Panc1 (cell line): ENCODE results near the gene ENOX1. TPM values are rescaled to one million over a fixed set of nuclear protein-coding genes. Genes with fewer than 3 reads are reported as not detected.

Source experiments
- ATAC-seq: fragments of 200-7000 bp; cut with Tn5 transposase; 2 replicates; pipeline ENCODE4 v1.9.1; 2020; ENCODE audit warnings: mild to moderate bottlenecking, moderate library complexity
- BruUV-seq: library from RNA; stranded (reverse); fragments of 400-500 nt; replicated peaks from 2 replicates; lab custom pipeline; 2021; lab: Mats Ljungman, UMichigan
- CTCF ChIA-PET: fragments of 300-600 bp; sonication (Branson Sonifier 250); formaldehyde crosslinking; loops from one replicate; lab custom pipeline; 2022; ENCODE audit warnings: antibody characterized with exemption; lab: Charles Lee
- POLR2A ChIA-PET: fragments of 300-600 bp; sonication (Branson Sonifier 250); formaldehyde crosslinking; loops from one replicate; lab custom pipeline; 2022; ENCODE audit warnings: antibody characterized with exemption; lab: Charles Lee
- DNase-seq: peaks from one replicate; pipeline ENCODE4 v3.0.0-alpha.2; 2010; ENCODE audit warnings: low read depth, low spot score
- H3K27ac ChIP-seq: 2 replicates; pipeline ENCODE4 v1.5.1; 2011; ENCODE audit warnings: mild to moderate bottlenecking, low read length, inconsistent platforms
- H3K27me3 ChIP-seq: fragments of 200-500 bp; sonication (Bioruptor generic); 2 replicates; pipeline ENCODE4 v1.6.0; 2014; ENCODE audit warnings: low read length, inconsistent platforms; ENCODE audit not compliant: control insufficient read depth, insufficient read depth
- H3K36me3 ChIP-seq: fragments of 200-500 bp; sonication (Bioruptor generic); 2 replicates; pipeline ENCODE4 v1.5.1; 2014; ENCODE audit warnings: inconsistent platforms, mild to moderate bottlenecking, low read length, moderate library complexity; ENCODE audit not compliant: control insufficient read depth, insufficient read depth
- H3K4me1 ChIP-seq: 2 replicates; pipeline ENCODE4 v1.5.1; 2011; ENCODE audit warnings: inconsistent platforms, mild to moderate bottlenecking, low read length, moderate library complexity; ENCODE audit not compliant: control insufficient read depth, insufficient read depth
- H3K4me3 ChIP-seq, 2 experiments: 2 replicates each; pipeline ENCODE4 v1.5.1; 2011 to 2012; ENCODE audit warnings: low read depth in 2 of 2, low read length in 2 of 2, mild to moderate bottlenecking in 2 of 2, inconsistent platforms in 1 of 2, moderate library complexity in 1 of 2
- H3K9me3 ChIP-seq: fragments of 200-500 bp; sonication (Bioruptor generic); 2 replicates; pipeline ENCODE4 v1.5.1; 2014; ENCODE audit warnings: low read depth, mild to moderate bottlenecking, inconsistent platforms, low read length, moderate library complexity; ENCODE audit not compliant: control insufficient read depth, insufficient read depth
- POLR2AphosphoS5 ChIP-seq: IDR thresholded peaks from 2 replicates; pipeline ENCODE4 v1.6.1; 2012; ENCODE audit warnings: mild to moderate bottlenecking, low read depth, low read length, moderate library complexity
- REST ChIP-seq, 2 experiments: IDR thresholded peaks; 2 replicates each; pipeline ENCODE4 v1.6.1; 2011 to 2012; ENCODE audit warnings: low read depth in 2 of 2, control low read depth in 1 of 2, low read length in 1 of 2, mild to moderate bottlenecking in 1 of 2, moderate library complexity in 1 of 2; ENCODE audit not compliant: insufficient read depth in 1 of 2
- SIN3A ChIP-seq: IDR thresholded peaks from 2 replicates; pipeline ENCODE4 v1.6.1; 2012; ENCODE audit warnings: low read depth, mild to moderate bottlenecking, low read length, moderate library complexity, borderline replicate concordance; ENCODE audit not compliant: insufficient read depth
- TCF7L2 ChIP-seq: IDR thresholded peaks from 2 replicates; pipeline ENCODE4 v1.6.1; 2011; ENCODE audit warnings: mild to moderate bottlenecking, low read depth, low read length, inconsistent platforms
- in situ Hi-C: cut with HindIII; loops from 2 replicates; pipeline ENCODE4 v1.10.0; 2016; ENCODE audit warnings: low sequenced_read_pairs, low pct_unique_long_range_greater_than_20kb
- intact Hi-C: fragments of 100-400 bp; cut with micrococcal nuclease; formaldehyde crosslinking; loops from one replicate; pipeline ENCODE4 v1.10.0; 2022; ENCODE audit not compliant: unreplicated experiment
- total RNA-seq: library from RNA; stranded (reverse); gene quantifications from one replicate; pipeline ENCODE4 v1.2.1, GENCODE V29; 2021; ENCODE audit not compliant: unreplicated experiment
- TF ChIP-seq, protein P1 (sequence below): fragments of 450-650 bp; IDR thresholded peaks from 2 replicates; pipeline ENCODE4 v1.5.1; 2017; ENCODE audit warnings: mild to moderate bottlenecking

Gene ENOX1
- total RNA-seq, 1 experiment from 2014 or later: 0.23 TPM

DNA sequence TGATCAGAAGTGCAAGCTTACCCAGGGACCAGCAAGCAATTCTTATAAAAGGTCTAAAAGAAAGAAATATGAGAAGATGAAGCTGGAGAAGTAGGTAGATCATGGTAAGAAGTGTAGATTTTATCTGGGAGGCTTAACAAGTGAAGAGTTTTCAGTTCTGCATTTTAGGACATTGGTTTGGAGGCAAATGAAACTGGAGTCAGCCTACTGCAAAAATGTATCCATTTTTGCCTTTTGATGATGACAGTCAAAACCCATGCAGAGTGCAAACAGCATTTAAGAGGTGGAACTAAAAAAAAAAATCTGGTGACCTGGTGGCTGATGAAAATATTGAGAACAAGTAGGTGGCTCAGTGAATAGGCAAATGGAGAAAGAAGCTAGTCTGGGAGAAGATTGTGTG is 546.5 kb downstream of the ENOX1 start:
- ChIA-PET POLR2A (no interaction called here), CTCF (no interaction called here)
- no peaks in the 10 kb centered on the region for H3K9me3 ChIP-seq
- no peaks in the 10 kb centered on the region for H3K27me3 ChIP-seq
- H3K36me3 ChIP-seq: no peaks in the 10 kb centered on the region
- TF ChIP-seq SIN3A (no peak), TCF7L2 (no peak), POLR2AphosphoS5 (no peak), REST (IDR thresholded peaks at IDR 0.05; ENCODE audit: insufficient read depth in 1 of 2, low read depth in 2 of 2, low read length in 1 of 2) (no peak)
- TF ChIP-seq, protein P1, sequence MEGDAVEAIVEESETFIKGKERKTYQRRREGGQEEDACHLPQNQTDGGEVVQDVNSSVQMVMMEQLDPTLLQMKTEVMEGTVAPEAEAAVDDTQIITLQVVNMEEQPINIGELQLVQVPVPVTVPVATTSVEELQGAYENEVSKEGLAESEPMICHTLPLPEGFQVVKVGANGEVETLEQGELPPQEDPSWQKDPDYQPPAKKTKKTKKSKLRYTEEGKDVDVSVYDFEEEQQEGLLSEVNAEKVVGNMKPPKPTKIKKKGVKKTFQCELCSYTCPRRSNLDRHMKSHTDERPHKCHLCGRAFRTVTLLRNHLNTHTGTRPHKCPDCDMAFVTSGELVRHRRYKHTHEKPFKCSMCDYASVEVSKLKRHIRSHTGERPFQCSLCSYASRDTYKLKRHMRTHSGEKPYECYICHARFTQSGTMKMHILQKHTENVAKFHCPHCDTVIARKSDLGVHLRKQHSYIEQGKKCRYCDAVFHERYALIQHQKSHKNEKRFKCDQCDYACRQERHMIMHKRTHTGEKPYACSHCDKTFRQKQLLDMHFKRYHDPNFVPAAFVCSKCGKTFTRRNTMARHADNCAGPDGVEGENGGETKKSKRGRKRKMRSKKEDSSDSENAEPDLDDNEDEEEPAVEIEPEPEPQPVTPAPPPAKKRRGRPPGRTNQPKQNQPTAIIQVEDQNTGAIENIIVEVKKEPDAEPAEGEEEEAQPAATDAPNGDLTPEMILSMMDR: no peak
- no peak overlapping the region for H3K27ac ChIP-seq
- no peak overlapping the region for H3K4me3 ChIP-seq
- DNase-seq (no peak), ATAC-seq (no peak)
- intact Hi-C loops (no loop called here), in situ Hi-C loops (no loop called here)
- no TSS peak for BruUV-seq
- no peaks in the 10 kb centered on the region for H3K4me1 ChIP-seq

DNA sequence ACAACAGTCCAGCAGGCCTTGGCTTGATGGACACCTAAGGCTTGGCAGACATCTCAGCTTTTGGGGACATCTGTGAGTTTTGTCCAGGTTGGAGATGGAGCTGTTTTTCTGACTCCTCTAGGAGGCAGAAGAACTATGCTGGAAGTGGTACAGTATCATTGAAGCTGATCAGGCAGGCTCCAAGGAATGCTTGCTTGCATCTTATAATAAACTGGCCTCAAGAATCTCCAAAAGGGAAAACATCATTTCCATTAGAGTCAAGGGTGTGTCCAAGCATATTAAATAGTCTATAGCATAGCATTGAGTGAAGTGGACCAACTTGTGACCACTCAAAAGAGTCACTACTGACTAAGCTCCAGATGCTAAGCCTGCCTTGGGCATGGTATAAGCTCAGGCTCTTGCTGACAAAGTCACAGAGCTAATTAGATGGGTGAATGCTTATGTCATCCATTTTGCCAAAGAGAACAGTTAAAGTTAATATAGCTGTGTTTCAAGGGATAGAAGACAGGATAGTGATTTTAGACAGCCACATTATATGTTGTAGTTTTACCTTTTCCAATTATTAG is 547.4 kb downstream of the ENOX1 start:
- no peaks in the 10 kb centered on the region for H3K4me1 ChIP-seq
- H3K9me3 ChIP-seq: no peaks in the 10 kb centered on the region
- no peaks in the 10 kb centered on the region for H3K27me3 ChIP-seq
- ChIA-PET CTCF (no interaction called here), POLR2A (no interaction called here)
- no TSS peak for BruUV-seq
- intact Hi-C loops (no loop called here), in situ Hi-C loops (no loop called here)
- no peak for TF ChIP-seq POLR2AphosphoS5
- TF ChIP-seq, protein P1: no peak
- no peak for TF ChIP-seq TCF7L2
- no peak for TF ChIP-seq SIN3A
- no peak for TF ChIP-seq REST (IDR thresholded peaks at IDR 0.05; ENCODE audit: insufficient read depth in 1 of 2, low read depth in 2 of 2, low read length in 1 of 2)
- H3K27ac ChIP-seq: no peak overlapping the region
- no peak for ATAC-seq
- H3K36me3 ChIP-seq: no peaks in the 10 kb centered on the region
- no peak overlapping the region for H3K4me3 ChIP-seq
- no peak for DNase-seq
